Fibroblast of lung (primary cell): Measurements from ENCODE around the gene ATG4D. TPM values are rescaled to one million over a fixed set of nuclear protein-coding genes. Genes with fewer than 3 reads are reported as not detected.

ENCODE experiments used
- DNase-seq, 2 donors: peaks; one replicate each; pipeline versions ENCODE4 v3.0.0 to v3.0.0-alpha.2; 2010; ENCODE audit warnings: low read depth in 2 of 2
- H2AFZ ChIP-seq: 2 replicates; pipeline ENCODE4 v1.5.1; 2012; ENCODE audit warnings: low read length, control low read depth, inconsistent platforms
- H3K27ac ChIP-seq: 2 replicates; pipeline ENCODE4 v1.5.1; 2011; ENCODE audit warnings: low read length, control low read depth; ENCODE audit not compliant: insufficient read depth
- H3K27me3 ChIP-seq: 2 replicates; pipeline ENCODE4 v1.5.1; 2011; ENCODE audit warnings: mild to moderate bottlenecking, low read length; ENCODE audit not compliant: control insufficient read depth, insufficient read depth
- H3K36me3 ChIP-seq: 2 replicates; pipeline ENCODE4 v1.5.1; 2011; ENCODE audit warnings: low read length; ENCODE audit not compliant: control insufficient read depth, insufficient read depth
- H3K4me1 ChIP-seq: 2 replicates; pipeline ENCODE4 v1.5.1; 2011; ENCODE audit warnings: low read length; ENCODE audit not compliant: control insufficient read depth, insufficient read depth; ENCODE audit errors: extremely low read depth
- H3K4me2 ChIP-seq: 2 replicates; pipeline ENCODE4 v1.5.1; 2011; ENCODE audit warnings: low read length, control low read depth; ENCODE audit not compliant: insufficient read depth; ENCODE audit errors: extremely low read depth
- H3K4me3 ChIP-seq, 4 experiments: fragments of 200-600 bp in 1 of 4; sonication (generic) in 1 of 4; replicated peaks in 1 of 4; 2 replicates each; pipeline ENCODE4 v1.5.1; 2011 to 2016; ENCODE audit warnings: low read length in 4 of 4, low read depth in 3 of 4, mild to moderate bottlenecking in 3 of 4, control low read depth in 2 of 4, inconsistent platforms in 1 of 4, mixed read lengths in 1 of 4; ENCODE audit not compliant: insufficient read depth in 1 of 4; ENCODE audit errors: control extremely low read depth in 1 of 4
- H3K79me2 ChIP-seq: 2 replicates; pipeline ENCODE4 v1.5.1; 2012; ENCODE audit warnings: mild to moderate bottlenecking, low read length, inconsistent platforms; ENCODE audit not compliant: control insufficient read depth, insufficient read depth
- H3K9ac ChIP-seq: 2 replicates; pipeline ENCODE4 v1.5.1; 2011; ENCODE audit warnings: mild to moderate bottlenecking, low read length, control low read depth; ENCODE audit not compliant: insufficient read depth
- H3K9me3 ChIP-seq: 2 replicates; pipeline ENCODE4 v1.5.1; 2012; ENCODE audit warnings: low read depth, low read length; ENCODE audit not compliant: control insufficient read depth, insufficient read depth
- H4K20me1 ChIP-seq: 2 replicates; pipeline ENCODE4 v1.5.1; 2011; ENCODE audit warnings: low read length; ENCODE audit not compliant: control insufficient read depth, insufficient read depth; ENCODE audit errors: extremely low read depth
- CTCF ChIP-seq, 2 donors: IDR thresholded peaks in 1 of 2; conservative IDR thresholded peaks in 1 of 2; 1 replicate in 1 of 2; 2 replicates in 1 of 2; pipeline ENCODE4 v1.5.1; 2011 to 2012; ENCODE audit warnings: low read length in 2 of 2, control low read depth in 1 of 2, inconsistent platforms in 1 of 2, low read depth in 1 of 2, mild to moderate bottlenecking in 1 of 2
- EZH2 ChIP-seq: IDR thresholded peaks from 2 replicates; pipeline ENCODE4 v1.5.1; 2012; ENCODE audit warnings: low read length, control low read depth, mild to moderate bottlenecking; ENCODE audit errors: missing control alignments
- polyA plus RNA-seq, 2 donors: library from polyadenylated mRNA; depleted of rRNA in 1 of 2; stranded (reverse) in 1 of 2; unstranded in 1 of 2; fragments of >200 nt; gene quantifications; 2 replicates each; pipeline ENCODE4 v1.2.1, GENCODE V29; 2011 to 2012; ENCODE audit warnings: missing spikeins in 1 of 2
- total RNA-seq: library from RNA; depleted of rRNA; stranded (reverse); fragments of >200 nt; gene quantifications from 2 replicates; pipeline ENCODE4 v1.2.1, GENCODE V29; 2014

The ATG4D gene
- total and polyA plus RNA-seq, 2 donors (not counting 1 experiment from before 2014, with no cell fraction given), result 7.2 to 14.9 TPM

- no peak for TF ChIP-seq CTCF (conservative IDR thresholded peaks at IDR 0.05 in 1 of 2, IDR thresholded peaks at IDR 0.05 in 1 of 2; ENCODE audit: low read depth in 1 of 2, low read length in 2 of 2)
- no peak for TF ChIP-seq EZH2
- Histone ChIP-seq H3K27ac (no peak overlapping the region), H3K4me1 (no peaks in the 10 kb centered on the region), H4K20me1 (no peaks in the 10 kb centered on the region), H3K9ac (no peak overlapping the region), H2AFZ (no peak overlapping the region), H3K27me3 (no peaks in the 10 kb centered on the region), H3K4me2 (no peak overlapping the region), H3K9me3 (no peaks in the 10 kb centered on the region), H3K4me3 (no peak overlapping the region), H3K79me2 (no peaks in the 10 kb centered on the region), H3K36me3 (no peaks in the 10 kb centered on the region)
- no peak for DNase-seq
Observed at GRCh38 chr19:10532457-10532856, 11.2 kb upstream of the ATG4D start.

GRCh38 chr19:10533646-10534386 is 9.9 kb upstream of the ATG4D start:
- Histone ChIP-seq H3K79me2 (no peaks in the 10 kb centered on the region), H3K4me2 (no peak overlapping the region), H3K9ac (no peak overlapping the region), H2AFZ (no peak overlapping the region), H3K27me3 (no peaks in the 10 kb centered on the region), H3K4me3 (no peak overlapping the region), H4K20me1 (no peaks in the 10 kb centered on the region), H3K4me1 (no peaks in the 10 kb centered on the region), H3K27ac (no peak overlapping the region), H3K36me3 (no peaks in the 10 kb centered on the region), H3K9me3 (no peaks in the 10 kb centered on the region)
- TF ChIP-seq CTCF (conservative IDR thresholded peaks at IDR 0.05 in 1 of 2, IDR thresholded peaks at IDR 0.05 in 1 of 2; ENCODE audit: low read depth in 1 of 2, low read length in 2 of 2) (no peak), EZH2 (no peak)
- DNase-seq, result peak; percentile 68 to 92

- no peaks in the 10 kb centered on the region for H3K36me3 ChIP-seq
- H3K27ac ChIP-seq, result no peak overlapping the region
- no peak overlapping the region for H3K4me2 ChIP-seq
- no peak overlapping the region for H3K4me3 ChIP-seq
- H3K27me3 ChIP-seq, result no peaks in the 10 kb centered on the region
- no peak overlapping the region for H3K9ac ChIP-seq
- no peaks in the 10 kb centered on the region for H3K79me2 ChIP-seq
- TF ChIP-seq EZH2 (no peak), CTCF (conservative IDR thresholded peaks at IDR 0.05 in 1 of 2, IDR thresholded peaks at IDR 0.05 in 1 of 2; ENCODE audit: low read depth in 1 of 2, low read length in 2 of 2) (no peak)
- H2AFZ ChIP-seq, result no peak overlapping the region
- no peaks in the 10 kb centered on the region for H4K20me1 ChIP-seq
- H3K9me3 ChIP-seq, result no peaks in the 10 kb centered on the region
- peak in 1 of 2 donors; percentile 37 for DNase-seq
- no peaks in the 10 kb centered on the region for H3K4me1 ChIP-seq
Observed at GRCh38 chr19:10535613-10536012, 8.1 kb upstream of the ATG4D start.
